Stimulated activated CD4-positive, alpha-beta T cell treated with anti-CD3 and anti-CD28 coated beads, TNF-alpha, amount 100 ng/mL, for 24 hours (primary cell): Measurements from ENCODE around the gene VPS4A.
"Not testable (repeated sequence)": the region's sequence is repeated elsewhere in the genome, so short reads cannot be mapped to it uniquely, and the experiment has no call there.

Experiments used
- DNase-seq, 3 experiments: peaks; one replicate each; pipeline ENCODE4 v3.0.0-alpha.2; 2020; ENCODE audit warnings: low read depth in 3 of 3

The VPS4A gene

DNA sequence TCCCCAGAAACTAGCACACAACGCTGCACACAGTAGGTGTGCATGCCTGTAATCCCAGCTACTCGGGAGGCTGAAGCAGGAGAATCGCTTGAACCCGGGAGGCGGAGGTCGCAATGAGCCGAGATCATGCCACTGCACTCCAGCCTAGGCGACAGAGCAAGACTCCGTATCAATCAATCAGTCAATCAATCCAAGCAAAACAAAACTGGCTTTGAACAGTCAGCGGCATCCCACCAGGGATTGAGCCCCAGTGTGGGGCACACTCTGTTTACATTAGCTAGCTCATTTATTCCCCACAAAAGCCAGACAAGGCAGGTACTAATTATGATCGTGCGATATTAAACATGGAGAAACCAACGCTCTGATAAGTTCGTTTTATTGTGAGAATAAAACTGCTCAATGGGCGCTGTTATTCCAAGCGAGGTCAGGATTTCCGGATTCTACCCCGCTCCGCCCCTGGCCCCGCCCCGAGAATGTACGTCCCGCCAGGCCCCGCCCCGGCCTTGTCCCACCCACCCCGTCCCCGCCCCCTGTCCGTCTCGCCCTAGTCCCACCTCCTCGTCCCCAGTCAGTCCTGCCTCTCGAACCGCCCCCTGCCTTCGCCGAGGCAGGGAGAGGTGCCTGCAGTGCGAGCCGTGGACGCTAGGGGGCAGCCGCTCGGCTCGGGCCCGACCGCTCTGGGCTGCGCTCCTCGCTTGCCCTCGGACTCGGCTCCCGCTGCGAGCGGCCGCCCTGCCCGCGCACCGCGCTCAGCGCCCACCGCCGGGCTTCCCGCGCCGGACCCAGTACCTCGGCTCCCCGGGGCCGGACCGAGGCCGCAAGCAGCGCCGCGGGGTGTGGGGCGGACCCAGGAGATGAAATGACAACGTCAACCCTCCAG, at the start of gene VPS4A:
TSS of gene VPS4A (plus strand) at position 698 of the 880 bp plus-strand sequence. CDS start at position 860, 162 bp downstream.
- DNase-seq, result peak; percentile 94 to 96 (median 96)

DNA sequence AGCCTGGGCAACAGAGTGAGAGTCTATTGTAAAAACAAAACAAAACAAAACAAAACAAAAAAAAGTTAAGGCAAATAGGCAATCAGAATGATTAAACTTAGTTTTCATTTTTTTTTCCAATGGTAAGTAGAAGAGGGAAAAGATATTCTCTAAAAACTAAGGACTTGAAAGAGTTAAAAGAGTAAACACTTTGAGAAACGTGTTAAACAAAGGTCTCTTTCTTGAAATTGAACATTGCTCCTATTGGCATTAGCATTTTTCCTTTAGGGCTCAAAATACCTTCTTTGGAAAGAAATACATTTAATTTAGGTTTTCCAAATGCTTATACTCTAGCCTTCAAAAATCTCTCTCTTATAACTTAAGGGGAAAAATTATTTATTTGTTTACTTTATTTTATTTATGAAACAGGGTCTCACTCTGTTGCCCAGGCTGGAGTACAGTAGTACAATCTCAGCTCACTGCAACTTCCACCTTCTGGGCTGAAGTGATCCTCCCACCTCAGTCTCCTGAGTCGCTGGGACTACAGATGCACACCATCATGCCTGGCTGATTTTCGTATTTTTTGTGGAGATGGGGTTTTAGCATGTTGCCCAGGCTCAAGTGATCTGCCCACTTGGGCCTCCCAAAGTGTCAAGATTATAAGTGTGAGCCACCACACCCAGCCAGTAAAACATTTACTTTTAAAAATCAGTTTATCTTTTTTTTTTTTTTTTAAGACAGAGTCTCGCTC, 44.7 kb upstream of the VPS4A start:
- no peak for DNase-seq

DNA sequence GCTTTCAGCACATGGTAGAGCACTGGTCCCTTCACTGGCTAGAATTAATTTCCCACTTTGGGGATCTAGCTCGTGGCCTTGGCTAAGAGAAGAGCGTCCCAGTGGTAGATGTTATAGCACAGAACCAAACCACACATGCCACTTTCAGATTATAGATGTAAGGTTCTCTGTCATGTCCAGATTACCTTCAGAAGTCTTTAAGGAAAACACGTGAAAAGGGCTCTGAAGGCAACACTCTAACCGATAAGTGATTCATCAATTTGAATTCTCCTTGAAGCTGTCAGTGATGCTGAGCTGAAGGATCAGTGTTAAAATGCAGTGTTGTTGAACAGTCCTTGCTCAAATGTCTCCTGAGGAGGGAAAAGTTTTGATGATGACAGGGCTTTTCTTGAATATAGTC, 43.5 kb upstream of the VPS4A start:
- DNase-seq, result no peak

- DNase-seq, result no peak
Observed at GRCh38 chr16:69270395-69270794, 40.8 kb upstream of the VPS4A start.

GRCh38 chr16:69270831-69271230, 40.3 kb upstream of the VPS4A start:
- no peak for DNase-seq

DNA sequence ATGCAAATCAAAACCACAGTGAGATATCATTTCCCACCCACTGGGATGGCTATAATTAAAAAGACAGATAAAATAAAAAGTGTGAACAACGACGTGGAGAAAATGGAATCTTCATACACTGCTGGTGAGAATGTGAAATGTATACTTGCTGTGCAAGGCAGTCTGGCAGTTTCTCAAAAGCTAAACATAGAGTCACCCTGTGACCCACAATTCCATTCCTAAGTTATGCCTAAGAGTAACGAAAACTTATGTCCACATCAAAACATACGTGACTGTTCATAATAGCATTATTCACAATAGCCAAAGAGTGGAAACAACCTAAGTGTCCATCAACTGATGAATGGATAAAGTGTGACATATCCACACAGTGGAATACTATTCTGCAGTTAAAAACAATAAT, 38.1 kb upstream of the VPS4A start:
- DNase-seq, result no peak

- no peak for DNase-seq
Observed at GRCh38 chr16:69274699-69275235, 36.4 kb upstream of the VPS4A start.

DNA sequence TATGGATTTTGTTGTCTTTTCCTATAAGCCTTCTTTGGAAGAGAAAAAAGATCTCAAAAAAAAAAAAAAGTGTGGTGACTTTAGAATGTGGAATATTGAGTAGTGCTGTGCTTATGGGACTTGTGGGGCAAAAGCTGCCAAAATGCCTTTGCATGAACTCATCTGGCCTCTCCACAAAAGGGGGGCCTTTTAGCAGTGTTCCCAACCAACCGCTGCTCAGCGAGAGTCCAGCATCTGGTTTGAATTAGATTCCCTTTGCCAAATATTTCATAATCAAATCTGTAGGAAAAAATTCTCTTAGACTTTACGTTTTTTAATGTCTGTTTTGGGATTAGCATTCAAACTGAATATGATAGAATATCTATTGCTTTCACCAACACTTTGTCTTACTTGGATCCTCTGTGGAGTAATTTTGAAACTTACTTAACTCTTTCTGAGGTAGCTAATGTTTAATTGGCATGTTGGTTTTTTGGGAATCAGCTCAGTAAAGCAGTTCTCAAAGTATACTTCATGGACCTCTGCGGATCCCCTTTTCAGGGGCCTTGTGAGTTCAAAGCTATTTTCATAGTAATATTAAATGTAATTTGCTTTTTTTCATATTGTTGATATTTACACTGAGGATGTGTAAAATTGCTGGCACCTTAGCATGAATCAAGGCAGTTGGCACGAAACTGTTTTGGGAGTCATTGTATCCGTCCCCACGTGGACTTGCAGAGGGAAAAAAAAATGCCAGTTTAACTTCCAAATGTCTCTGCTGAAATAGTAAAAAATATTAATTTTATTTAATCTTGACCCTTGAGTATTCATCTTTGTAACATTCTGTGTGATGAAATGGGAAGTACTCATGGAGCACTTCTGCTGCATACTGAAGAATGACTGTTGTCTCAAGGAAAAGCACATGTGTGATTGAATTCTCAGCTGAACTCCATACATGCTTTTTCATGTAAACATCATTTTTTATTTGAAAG, 34.7 kb upstream of the VPS4A start:
- DNase-seq, result no peak

GRCh38 chr16:69277413-69277812, 33.7 kb upstream of the VPS4A start:
- no peak for DNase-seq

DNA sequence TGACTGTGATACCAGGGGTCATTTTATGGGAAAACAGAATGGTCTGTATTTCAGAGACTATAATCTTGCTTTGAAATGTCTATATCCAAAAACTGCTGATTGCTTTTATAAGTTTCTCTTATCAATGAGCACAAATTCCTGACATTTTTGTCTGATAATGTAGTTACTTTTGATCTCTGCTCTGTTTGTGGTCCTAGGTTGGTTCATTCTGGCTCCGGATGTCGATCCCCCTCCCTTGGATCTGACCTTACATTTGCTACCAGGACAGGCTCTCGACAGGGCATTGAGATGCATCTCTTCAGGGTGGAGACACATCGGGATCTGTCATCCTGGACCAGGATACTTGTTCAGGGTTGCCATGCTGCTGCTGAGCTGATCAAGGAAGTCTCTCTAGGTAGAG, 27.3 kb upstream of the VPS4A start:
- no peak for DNase-seq

GRCh38 chr16:69285240-69285639, 25.9 kb upstream of the VPS4A start:
- no peak for DNase-seq

DNA sequence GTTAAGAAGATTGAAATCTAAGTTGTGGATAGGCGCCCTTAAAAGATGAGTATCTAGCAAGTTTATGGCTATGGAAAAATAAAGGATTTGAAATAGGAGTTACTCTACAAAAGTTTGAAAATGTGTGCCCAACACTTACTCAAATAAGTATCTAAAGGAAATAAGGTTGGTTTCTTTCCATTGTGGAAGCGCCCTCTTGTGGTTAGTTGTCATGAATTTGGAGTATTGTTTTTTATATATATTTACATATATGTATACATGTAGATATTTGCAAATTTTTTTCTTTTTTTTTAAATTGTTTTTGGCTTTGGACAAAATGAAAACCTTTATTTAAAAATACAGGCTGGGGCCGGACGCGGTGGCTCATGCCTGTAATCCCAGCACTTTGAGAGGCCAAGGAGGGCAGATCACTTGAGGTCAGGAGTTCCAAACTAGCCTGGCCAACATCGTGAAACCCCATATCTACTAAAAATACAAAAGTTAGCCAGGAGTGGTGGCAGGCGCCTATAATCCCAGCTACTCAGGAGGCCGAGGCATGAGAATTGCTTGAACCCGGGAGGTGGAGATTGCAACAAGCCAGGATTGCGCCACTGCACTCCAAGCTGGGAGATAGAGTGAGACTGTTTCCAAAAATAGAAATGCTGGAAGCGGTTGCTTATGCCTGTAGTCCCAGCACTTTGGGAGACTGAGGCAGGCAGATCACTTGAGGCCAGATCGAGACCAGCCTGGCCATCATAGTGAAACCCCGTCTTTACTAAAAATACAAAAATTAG, 24.0 kb upstream of the VPS4A start:
- DNase-seq, result peak in 2 of 3 experiments; percentile 16 to 37

DNA sequence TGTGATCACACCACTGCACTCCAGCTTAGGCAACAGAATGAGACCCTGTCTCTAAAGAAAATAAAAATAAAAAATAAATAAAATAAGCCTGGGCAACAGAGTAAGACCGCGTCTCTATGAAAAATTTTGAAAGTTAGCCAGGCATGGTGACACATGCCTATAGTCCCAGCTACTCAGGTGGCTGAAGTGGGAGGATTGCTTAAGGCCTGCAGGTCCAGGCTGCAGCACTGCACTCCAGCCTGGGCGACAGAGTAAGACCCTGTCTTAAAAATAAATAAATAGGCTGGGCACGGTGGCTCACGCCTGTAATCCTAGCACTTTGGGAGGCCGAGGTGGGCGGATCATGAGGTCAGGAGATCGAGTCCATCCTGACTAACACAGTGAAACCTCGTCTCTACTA, 19.5 kb upstream of the VPS4A start:
- DNase-seq, result not testable (repeated sequence)

- no peak for DNase-seq
Observed at GRCh38 chr16:69293401-69293800, 17.7 kb upstream of the VPS4A start.

GRCh38 chr16:69294051-69294450, 17.1 kb upstream of the VPS4A start:
- DNase-seq, result no peak

DNA sequence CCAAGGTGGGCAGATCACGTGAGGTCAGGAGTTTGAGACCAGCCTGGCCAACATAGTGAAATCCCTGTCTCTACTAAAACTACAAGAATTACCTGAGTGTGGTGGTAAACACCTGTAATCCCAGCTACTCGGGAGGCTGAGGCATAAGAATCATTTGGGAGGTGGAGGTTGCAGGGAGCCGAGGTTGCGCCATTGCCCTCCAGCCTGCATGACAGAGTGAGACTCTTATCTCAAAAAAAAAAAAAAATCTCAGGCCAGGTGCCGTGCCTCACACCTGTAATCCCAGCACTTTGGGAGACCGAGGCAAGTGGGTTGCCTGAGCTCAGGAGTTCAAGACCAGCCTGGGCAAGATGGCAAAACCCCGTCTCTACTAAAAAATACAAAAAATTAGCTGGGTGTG, 14.4 kb upstream of the VPS4A start:
- DNase-seq, result not testable (repeated sequence)

GRCh38 chr16:69298261-69298660, 12.9 kb upstream of the VPS4A start:
- no peak for DNase-seq

- DNase-seq, result no peak
Observed at GRCh38 chr16:69301187-69301586, 10.0 kb upstream of the VPS4A start.

DNA sequence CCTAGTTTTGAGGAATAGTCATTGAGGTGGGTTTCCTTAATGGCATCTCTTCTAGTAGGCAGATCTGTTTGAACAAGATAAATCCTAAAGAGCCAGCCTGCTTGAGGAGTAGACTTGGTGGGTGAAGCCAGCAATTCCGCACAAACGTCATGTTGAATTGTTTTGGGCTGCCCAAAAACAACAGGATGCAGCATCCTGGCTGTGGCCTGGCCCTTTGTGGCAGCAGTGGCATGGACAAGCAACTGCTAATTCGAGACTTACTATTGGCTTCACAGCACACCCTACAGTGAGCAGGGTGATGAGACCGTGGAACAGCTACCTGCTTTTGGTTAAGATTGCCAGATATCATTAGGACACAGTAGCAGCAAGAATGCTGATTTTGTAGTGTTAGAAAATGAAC, 9.3 kb upstream of the VPS4A start:
- DNase-seq, result no peak

DNA sequence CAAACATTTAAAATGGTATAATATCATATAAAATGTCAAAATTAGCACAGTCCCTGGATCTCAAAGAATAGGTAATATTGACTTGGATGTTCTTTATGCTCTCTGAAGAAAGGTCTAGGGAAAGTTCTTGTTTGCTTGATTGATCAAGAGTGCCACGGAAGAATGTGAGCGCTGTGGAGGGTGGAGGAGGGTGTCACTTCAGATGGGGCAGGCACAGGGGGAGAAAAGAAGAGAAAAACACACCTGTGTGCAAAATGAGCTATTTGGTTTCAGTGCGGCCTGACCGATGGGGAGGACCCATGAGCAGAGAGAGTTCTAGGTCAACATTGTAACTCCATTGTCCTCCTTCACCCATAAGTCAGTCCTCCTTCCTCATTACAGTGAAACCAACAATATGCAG, 8.8 kb upstream of the VPS4A start:
- no peak for DNase-seq

DNA sequence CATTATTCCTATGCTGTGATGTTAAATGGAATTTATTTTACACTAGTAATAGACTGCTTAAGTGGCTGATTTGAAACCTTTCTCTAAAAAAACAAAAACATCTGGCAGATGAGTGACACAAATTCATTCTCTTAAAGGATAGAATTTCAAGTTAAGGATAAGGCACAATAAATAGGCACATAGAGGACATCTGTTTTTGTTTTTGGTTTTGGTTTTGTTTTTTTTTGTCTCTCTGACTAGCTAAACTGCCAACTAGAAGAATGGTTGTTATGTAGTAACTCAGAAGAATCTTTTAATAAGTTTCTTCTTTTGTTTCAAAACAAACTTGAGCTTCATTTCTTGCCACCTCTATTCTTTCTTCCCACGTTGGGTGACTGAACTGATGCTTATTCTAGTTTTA, 5.1 kb upstream of the VPS4A start:
- no peak for DNase-seq
